HG03135 (cell line): ENCODE measurements around the gene KCNMA1.

Experiments
- ATAC-seq: cut with Tn5 transposase; IDR thresholded peaks from one replicate; pipeline ENCODE4 v1.9.1; 2021; ENCODE audit warnings: mild to moderate bottlenecking, moderate library complexity; ENCODE audit not compliant: unreplicated experiment

The KCNMA1 gene

GRCh38 chr10:77635402-77636227, 2.0 kb downstream of the KCNMA1 start:
- ATAC-seq: no peak

GRCh38 chr10:77634939-77635338, 2.7 kb downstream of the KCNMA1 start:
- ATAC-seq: no peak

- ATAC-seq: no peak
These were observed 4.2 kb downstream of the KCNMA1 start for GRCh38 chr10:77633376-77633775.

- no peak for ATAC-seq
These were observed 6.4 kb downstream of the KCNMA1 start for GRCh38 chr10:77631241-77631640.

- ATAC-seq: no peak
These were observed 7.1 kb downstream of the KCNMA1 start for GRCh38 chr10:77630507-77630848.

GRCh38 chr10:77629775-77630506, 7.7 kb downstream of the KCNMA1 start:
- ATAC-seq: no peak

GRCh38 chr10:77628906-77629730, 8.5 kb downstream of the KCNMA1 start:
- ATAC-seq: no peak

- ATAC-seq: no peak
These were observed 11.2 kb downstream of the KCNMA1 start for GRCh38 chr10:77626266-77626935.

GRCh38 chr10:77625379-77625778, 12.2 kb downstream of the KCNMA1 start:
- no peak for ATAC-seq

GRCh38 chr10:77622889-77623291, 14.7 kb downstream of the KCNMA1 start:
- ATAC-seq: no peak

GRCh38 chr10:77620731-77621130, 16.9 kb downstream of the KCNMA1 start:
- no peak for ATAC-seq

GRCh38 chr10:77619964-77620703, 17.5 kb downstream of the KCNMA1 start:
- no peak for ATAC-seq

- ATAC-seq: no peak
These were observed 19.5 kb downstream of the KCNMA1 start for GRCh38 chr10:77618117-77618516.

- ATAC-seq: no peak
These were observed 20.8 kb downstream of the KCNMA1 start for GRCh38 chr10:77616766-77617165.

- ATAC-seq: no peak
These were observed 22.6 kb downstream of the KCNMA1 start for GRCh38 chr10:77614778-77615625.

GRCh38 chr10:77613476-77614130, 24.0 kb downstream of the KCNMA1 start:
- no peak for ATAC-seq

GRCh38 chr10:77611670-77612069, 25.9 kb downstream of the KCNMA1 start:
- no peak for ATAC-seq

GRCh38 chr10:77611221-77611620, 26.4 kb downstream of the KCNMA1 start:
- no peak for ATAC-seq

GRCh38 chr10:77609781-77610272, 27.8 kb downstream of the KCNMA1 start:
- no peak for ATAC-seq
